Measurements from ENCODE around the gene ACSM3. TPM values are rescaled to one million over a fixed set of nuclear protein-coding genes. Genes with fewer than 3 reads are reported as not detected.

The ACSM3 gene
- total and polyA plus RNA-seq, 2 donors (not counting 3 experiments of a cell fraction or from before 2014, with no cell fraction given), result 23.7 to 37.3 TPM

DNA sequence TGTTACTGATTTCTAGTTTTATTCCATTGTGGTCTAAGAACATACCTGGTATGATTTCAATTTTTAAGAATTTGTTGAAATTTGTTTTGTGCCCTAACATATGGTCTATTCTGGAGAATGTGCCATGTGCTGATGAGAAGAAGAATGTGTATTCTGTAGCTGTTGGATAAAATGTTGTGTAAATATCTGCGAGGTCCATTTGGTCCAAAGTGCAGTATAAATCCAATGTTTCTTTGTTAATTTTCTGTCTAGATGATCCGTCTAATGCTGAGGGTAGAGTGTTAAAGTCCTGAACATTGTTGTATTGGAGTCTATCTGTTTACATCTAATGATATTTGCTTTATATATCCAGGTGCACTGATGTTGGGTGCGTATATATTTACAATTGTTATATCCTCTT lies 9.9 kb downstream of the ACSM3 start:
- H3K9me3 ChIP-seq (replicated peaks; ENCODE audit: control insufficient read depth, insufficient read depth, low read length), result no peaks in the 10 kb centered on the region
- H3K27me3 ChIP-seq (ENCODE audit: control insufficient read depth in 2 of 2, insufficient read depth in 2 of 2, low read length in 2 of 2), result peaks cover 0 to 1% of the 10 kb centered on the region in 2 experiments
- H3K4me2 ChIP-seq (ENCODE audit: insufficient read depth, low read length), result no peak overlapping the region
- ChIA-PET POLR2A (interaction anchor here (0.7 kb wide), 1 partner anchor 33 kb away, joined by 8 read pairs; no protein-coding TSS in a partner anchor), CTCF (interaction anchor here (0.7 to 2.9 kb wide), 13 partner anchors 9 to 527 kb away, joined by 3 to 26 read pairs (median 6); partner anchors contain the start of genes ACSM3, ERI2, REXO5 and THUMPD1)
- no peaks in the 10 kb centered on the region for H4K20me1 ChIP-seq (replicated peaks; ENCODE audit: control insufficient read depth, extremely low read depth, insufficient read depth, low read length)
- no peak overlapping the region for H3K4me3 ChIP-seq (replicated peaks in 1 of 3; ENCODE audit: insufficient read depth in 1 of 3, low read depth in 1 of 3, low read length in 3 of 3)
- dilution Hi-C loops (cut with MboI; ENCODE audit: extremely low pct_ligation_motif_present, low sequenced_read_pairs) (no loop called here), intact Hi-C loops (cut with micrococcal nuclease) (loop anchor here (1.0 to 2.0 kb wide), 2 partner anchors 75 to 310 kb away; no protein-coding TSS in a partner anchor)
- no peak overlapping the region for H3K27ac ChIP-seq (ENCODE audit: insufficient read depth, low read depth, low read length)
- no peaks in the 10 kb centered on the region for H3K79me2 ChIP-seq (ENCODE audit: control insufficient read depth, insufficient read depth, low read length)
- no TSS peak for BruUV-seq (replicated peaks)
- FAIRE-seq (no peak), DNase-seq (ENCODE audit: low read depth, low spot score) (no peak)
- no peak for TF ChIP-seq JUN (IDR thresholded peaks at IDR 0.05; ENCODE audit: borderline replicate concordance, insufficient read depth, insufficient read length, low read depth)
- TF ChIP-seq, protein P1, sequence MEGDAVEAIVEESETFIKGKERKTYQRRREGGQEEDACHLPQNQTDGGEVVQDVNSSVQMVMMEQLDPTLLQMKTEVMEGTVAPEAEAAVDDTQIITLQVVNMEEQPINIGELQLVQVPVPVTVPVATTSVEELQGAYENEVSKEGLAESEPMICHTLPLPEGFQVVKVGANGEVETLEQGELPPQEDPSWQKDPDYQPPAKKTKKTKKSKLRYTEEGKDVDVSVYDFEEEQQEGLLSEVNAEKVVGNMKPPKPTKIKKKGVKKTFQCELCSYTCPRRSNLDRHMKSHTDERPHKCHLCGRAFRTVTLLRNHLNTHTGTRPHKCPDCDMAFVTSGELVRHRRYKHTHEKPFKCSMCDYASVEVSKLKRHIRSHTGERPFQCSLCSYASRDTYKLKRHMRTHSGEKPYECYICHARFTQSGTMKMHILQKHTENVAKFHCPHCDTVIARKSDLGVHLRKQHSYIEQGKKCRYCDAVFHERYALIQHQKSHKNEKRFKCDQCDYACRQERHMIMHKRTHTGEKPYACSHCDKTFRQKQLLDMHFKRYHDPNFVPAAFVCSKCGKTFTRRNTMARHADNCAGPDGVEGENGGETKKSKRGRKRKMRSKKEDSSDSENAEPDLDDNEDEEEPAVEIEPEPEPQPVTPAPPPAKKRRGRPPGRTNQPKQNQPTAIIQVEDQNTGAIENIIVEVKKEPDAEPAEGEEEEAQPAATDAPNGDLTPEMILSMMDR (IDR thresholded peaks at IDR 0.05; ENCODE audit: extremely low read depth in 1 of 2, insufficient read depth in 1 of 2, low read depth in 1 of 2, low read length in 2 of 2), result no peak
- H3K9ac ChIP-seq (replicated peaks; ENCODE audit: extremely low read depth, insufficient read depth, low read length), result no peak overlapping the region
- H3K4me1 ChIP-seq (ENCODE audit: control insufficient read depth, extremely low read depth, insufficient read depth, low read length), result no peaks in the 10 kb centered on the region
- H2AFZ ChIP-seq (ENCODE audit: low read depth, low read length), result no peak overlapping the region
- H3K9me1 ChIP-seq (replicated peaks; ENCODE audit: control insufficient read depth, extremely low read depth, insufficient read depth, low read length), result no peaks in the 10 kb centered on the region
- H3K36me3 ChIP-seq (ENCODE audit: control insufficient read depth in 2 of 2, extremely low read depth in 1 of 2, insufficient read depth in 2 of 2, low read length in 2 of 2), result no peaks in the 10 kb centered on the region

DNA sequence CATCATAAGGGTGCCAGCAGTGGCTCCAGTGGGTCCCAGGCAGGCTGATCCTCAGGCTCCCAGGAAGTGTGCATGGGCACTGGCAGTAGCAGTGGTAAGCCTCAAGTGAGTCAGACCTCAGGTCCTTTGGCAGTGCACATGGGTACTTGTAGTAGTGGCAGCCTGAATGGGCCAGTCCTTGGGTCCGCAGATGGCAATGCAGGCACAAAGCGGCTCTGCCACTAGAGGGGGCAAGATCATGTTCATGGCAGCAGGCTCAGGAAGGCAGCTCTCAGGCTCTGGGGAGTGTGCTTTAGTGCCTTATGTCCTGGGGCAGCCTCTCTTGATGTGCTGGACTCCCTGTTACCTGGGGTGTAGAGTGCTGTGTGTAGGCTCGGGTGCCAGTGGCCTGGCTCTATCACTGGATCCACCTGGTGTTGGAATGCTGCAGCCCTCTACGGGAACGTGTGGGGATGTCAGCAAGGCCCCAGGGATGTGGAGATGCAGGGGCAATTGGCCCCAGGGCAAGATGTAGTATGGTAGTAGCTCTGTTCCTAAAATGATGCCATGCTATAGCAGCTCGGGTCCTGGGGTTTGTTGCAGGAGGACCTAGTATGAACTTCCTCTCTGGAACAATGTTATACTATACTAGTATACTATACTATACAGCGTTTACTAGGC lies 11.0 kb downstream of the ACSM3 start:
- peak; percentile 85 for FAIRE-seq
- CTCF ChIA-PET, result interaction anchor here (0.6 to 2.9 kb wide), 25 partner anchors 8 to 526 kb away, joined by 3 to 26 read pairs (median 4); partner anchors contain the start of genes ACSM3, ERI2 and REXO5

More for the DNA sequence above, 11.0 kb downstream of the ACSM3 start:
- intact Hi-C loops (cut with micrococcal nuclease) (loop anchor here (1.0 to 2.0 kb wide), 2 partner anchors 74 to 308 kb away; no protein-coding TSS in a partner anchor), dilution Hi-C loops (cut with MboI; ENCODE audit: extremely low pct_ligation_motif_present, low sequenced_read_pairs) (no loop called here)
- POLR2A ChIA-PET, result no interaction called here
- BruUV-seq (replicated peaks), result no TSS peak
- Histone ChIP-seq H4K20me1 (replicated peaks; ENCODE audit: control insufficient read depth, extremely low read depth, insufficient read depth, low read length) (no peaks in the 10 kb centered on the region), H3K4me2 (ENCODE audit: insufficient read depth, low read length) (no peak overlapping the region), H3K79me2 (ENCODE audit: control insufficient read depth, insufficient read depth, low read length) (no peaks in the 10 kb centered on the region), H3K27ac (ENCODE audit: insufficient read depth, low read depth, low read length) (no peak overlapping the region), H3K4me1 (ENCODE audit: control insufficient read depth, extremely low read depth, insufficient read depth, low read length) (no peaks in the 10 kb centered on the region), H3K4me3 (replicated peaks in 1 of 3; ENCODE audit: insufficient read depth in 1 of 3, low read depth in 1 of 3, low read length in 3 of 3) (no peak overlapping the region), H3K27me3 (ENCODE audit: control insufficient read depth in 2 of 2, insufficient read depth in 2 of 2, low read length in 2 of 2) (peaks cover 0 to 1% of the 10 kb centered on the region in 2 experiments), H3K9me1 (replicated peaks; ENCODE audit: control insufficient read depth, extremely low read depth, insufficient read depth, low read length) (no peaks in the 10 kb centered on the region), H3K9me3 (replicated peaks; ENCODE audit: control insufficient read depth, insufficient read depth, low read length) (no peaks in the 10 kb centered on the region), H3K36me3 (ENCODE audit: control insufficient read depth in 2 of 2, extremely low read depth in 1 of 2, insufficient read depth in 2 of 2, low read length in 2 of 2) (no peaks in the 10 kb centered on the region), H2AFZ (ENCODE audit: low read depth, low read length) (no peak overlapping the region), H3K9ac (replicated peaks; ENCODE audit: extremely low read depth, insufficient read depth, low read length) (no peak overlapping the region)
- TF ChIP-seq, protein P1 (IDR thresholded peaks at IDR 0.05; ENCODE audit: extremely low read depth in 1 of 2, insufficient read depth in 1 of 2, low read depth in 1 of 2, low read length in 2 of 2), result peak; percentile 85 to 94
- TF ChIP-seq, protein P2, sequence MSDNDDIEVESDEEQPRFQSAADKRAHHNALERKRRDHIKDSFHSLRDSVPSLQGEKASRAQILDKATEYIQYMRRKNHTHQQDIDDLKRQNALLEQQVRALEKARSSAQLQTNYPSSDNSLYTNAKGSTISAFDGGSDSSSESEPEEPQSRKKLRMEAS (IDR thresholded peaks at IDR 0.05; ENCODE audit: insufficient read depth, insufficient read length), result no peak
- TF ChIP-seq FOS (IDR thresholded peaks at IDR 0.05; ENCODE audit: borderline replicate concordance, insufficient read depth, low read length) (no peak), POLR2A (IDR thresholded peaks at IDR 0.05; ENCODE audit: low read depth, low read length) (no peak), JUN (IDR thresholded peaks at IDR 0.05; ENCODE audit: borderline replicate concordance, insufficient read depth, insufficient read length, low read depth) (no peak), EZH2 (IDR thresholded peaks at IDR 0.05; ENCODE audit: borderline replicate concordance, low read depth, low read length, severe bottlenecking) (no peak), GATA2 (IDR thresholded peaks at IDR 0.05; ENCODE audit: insufficient read depth, insufficient read length, low read depth, low read length) (no peak)
- peak; percentile 70 for DNase-seq (ENCODE audit: low read depth, low spot score)

Measured in endothelial cell of umbilical vein (primary cell).